Epithelial cell of proximal tubule (primary cell): ENCODE data around the gene PTH1R. TPM values are rescaled to one million over a fixed set of nuclear protein-coding genes. Genes with fewer than 3 reads are reported as not detected.

Experiments used
- DNase-seq: peaks from one replicate; pipeline ENCODE4 v3.0.0-alpha.2; 2011; ENCODE audit warnings: low read depth
- H3K4me3 ChIP-seq: 2 replicates; pipeline ENCODE4 v1.5.1; 2011; ENCODE audit warnings: low read depth, mild to moderate bottlenecking, low read length
- CTCF ChIP-seq: conservative IDR thresholded peaks from 2 replicates; pipeline ENCODE4 v1.5.1; 2012; ENCODE audit warnings: low read depth, mild to moderate bottlenecking, low read length
- total RNA-seq: library from RNA; depleted of rRNA; stranded (reverse); fragments of >200 nt; gene quantifications from 2 replicates; pipeline ENCODE4 v1.2.3, GENCODE V29; 2015

The PTH1R gene
- total RNA-seq, 1 donor from 2014 or later: 11.5 TPM

GRCh38 chr3:46934498-46935167, 57.1 kb downstream of the PTH1R start:
- no peak overlapping the region for H3K4me3 ChIP-seq
- no peak for DNase-seq
- no peak for TF ChIP-seq CTCF

- peak; percentile 86 for TF ChIP-seq CTCF
- DNase-seq: peak; percentile 80
- H3K4me3 ChIP-seq: no peak overlapping the region
Observed at GRCh38 chr3:46935168-46935858, 57.8 kb downstream of the PTH1R start.

- DNase-seq: no peak
- TF ChIP-seq CTCF: no peak
- H3K4me3 ChIP-seq: no peak overlapping the region
Observed at GRCh38 chr3:46935989-46936558, 58.6 kb downstream of the PTH1R start.

- no peak for DNase-seq
- no peak overlapping the region for H3K4me3 ChIP-seq
- TF ChIP-seq CTCF: no peak
Observed at GRCh38 chr3:46936733-46937250, 59.3 kb downstream of the PTH1R start.

GRCh38 chr3:46938118-46938517, 60.6 kb downstream of the PTH1R start:
- no peak for TF ChIP-seq CTCF
- no peak for DNase-seq
- H3K4me3 ChIP-seq: no peak overlapping the region

- no peak overlapping the region for H3K4me3 ChIP-seq
- no peak for TF ChIP-seq CTCF
- no peak for DNase-seq
Observed at GRCh38 chr3:46939578-46940445, 62.3 kb downstream of the PTH1R start.
